ENCODE results near the gene TRAF2.

- TF ChIP-seq, protein P1, sequence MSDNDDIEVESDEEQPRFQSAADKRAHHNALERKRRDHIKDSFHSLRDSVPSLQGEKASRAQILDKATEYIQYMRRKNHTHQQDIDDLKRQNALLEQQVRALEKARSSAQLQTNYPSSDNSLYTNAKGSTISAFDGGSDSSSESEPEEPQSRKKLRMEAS (IDR thresholded peaks at IDR 0.05; ENCODE audit: insufficient read depth, insufficient read length) = no peak
- no peak for TF ChIP-seq CTCF (IDR thresholded peaks at IDR 0.05; ENCODE audit: extremely low read depth in 1 of 2, insufficient read depth in 1 of 2, low read depth in 1 of 2, low read length in 2 of 2)
- no peak for TF ChIP-seq EZH2 (IDR thresholded peaks at IDR 0.05; ENCODE audit: borderline replicate concordance, low read depth, low read length, severe bottlenecking)
Observed at GRCh38 chr9:136889858-136890257, 3.5 kb downstream of the TRAF2 start.
